ENCODE results near the gene ESPN.

DNA sequence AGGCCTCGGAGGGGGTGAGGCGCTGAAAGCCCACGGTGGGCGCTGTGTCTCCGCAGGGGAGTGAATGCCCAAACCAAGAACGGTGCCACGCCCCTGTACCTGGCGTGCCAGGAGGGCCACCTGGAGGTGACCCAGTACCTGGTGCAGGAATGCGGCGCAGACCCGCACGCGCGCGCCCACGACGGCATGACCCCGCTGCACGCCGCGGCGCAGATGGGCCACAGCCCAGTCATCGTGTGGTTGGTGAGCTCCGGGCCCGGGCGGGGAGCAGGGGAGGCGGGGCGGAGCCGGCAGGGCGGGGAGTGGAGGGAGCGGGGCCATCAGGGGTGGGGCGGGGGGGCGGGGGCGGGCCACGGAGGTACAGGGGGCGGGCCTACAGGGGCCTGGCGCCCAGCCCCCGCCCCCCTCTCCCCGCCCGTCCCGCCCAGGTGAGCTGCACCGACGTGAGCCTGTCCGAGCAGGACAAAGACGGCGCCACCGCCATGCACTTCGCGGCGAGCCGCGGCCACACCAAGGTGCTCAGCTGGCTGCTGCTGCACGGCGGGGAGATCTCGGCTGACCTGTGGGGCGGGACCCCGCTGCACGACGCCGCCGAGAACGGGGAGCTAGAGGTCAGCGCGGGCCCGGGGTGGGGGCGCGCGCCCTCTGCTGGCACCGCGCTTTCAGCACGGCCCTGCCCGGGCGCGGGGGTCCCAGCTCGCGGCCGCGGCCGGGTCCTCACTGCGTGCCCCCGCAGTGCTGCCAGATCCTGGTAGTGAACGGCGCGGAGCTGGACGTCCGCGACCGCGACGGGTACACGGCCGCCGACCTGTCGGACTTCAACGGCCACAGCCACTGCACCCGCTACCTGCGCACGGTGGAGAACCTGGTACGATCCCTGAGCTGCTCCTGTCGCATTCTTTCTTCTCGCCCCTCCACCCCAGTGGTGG, 15.9 kb downstream of the ESPN start:
- TF ChIP-seq YY1 (IDR thresholded peaks at IDR 0.05; ENCODE audit: insufficient read depth, insufficient read length) (no peak), SUZ12 (IDR thresholded peaks at IDR 0.05; ENCODE audit: extremely low read depth, insufficient read depth, insufficient read length) (no peak)

Measured in NT2/D1 (cell line).